ENCODE data around the gene PROSER3. TPM values are rescaled to one million over a fixed set of nuclear protein-coding genes. Genes with fewer than 3 reads are reported as not detected.
"Not testable (repeated sequence)": the region's sequence is repeated elsewhere in the genome, so short reads cannot be mapped to it uniquely, and the experiment has no call there.

The PROSER3 gene
- total RNA-seq, 3 donors from 2014 or later (not counting 1 experiment from before 2014, with no cell fraction given) = 33.1 to 40.2 (median 35.9) TPM

- DNase-seq = no peak
- intact Hi-C loops (cut with micrococcal nuclease) = no loop called here
- Mint-ChIP-seq H3K9me3 (no peaks in the 10 kb centered on the region), H3K27me3 (ENCODE audit: low read depth in 2 of 2) (no peaks in the 10 kb centered on the region), H3K4me1 (no peaks in the 10 kb centered on the region), H3K36me3 (no peaks in the 10 kb centered on the region), H3K27ac (no peak overlapping the region), H3K4me3 (no peak overlapping the region)
- WGBS (ENCODE audit: insufficient coverage) = 74% methylated on average over 34 of the region's 34 CpGs
- TF ChIP-seq CTCF (IDR thresholded peaks at IDR 0.05) = no peak
- Histone ChIP-seq H3K27ac (ENCODE audit: low read length) (no peak overlapping the region), H3K4me1 (ENCODE audit: control insufficient read depth, insufficient read depth, low read length) (no peaks in the 10 kb centered on the region), H3K4me3 (ENCODE audit: low read length) (no peak overlapping the region), H3K27me3 (ENCODE audit: control insufficient read depth, insufficient read depth, low read length) (no peaks in the 10 kb centered on the region), H3K9me3 (ENCODE audit: control insufficient read depth, insufficient read depth, low read length) (no peaks in the 10 kb centered on the region), H3K36me3 (ENCODE audit: control insufficient read depth, insufficient read depth, low read length) (peaks cover 16% of the 10 kb centered on the region)
- ATAC-seq = no peak
These were observed 9.5 kb downstream of the PROSER3 start for GRCh38 chr19:35767288-35768081.

DNA sequence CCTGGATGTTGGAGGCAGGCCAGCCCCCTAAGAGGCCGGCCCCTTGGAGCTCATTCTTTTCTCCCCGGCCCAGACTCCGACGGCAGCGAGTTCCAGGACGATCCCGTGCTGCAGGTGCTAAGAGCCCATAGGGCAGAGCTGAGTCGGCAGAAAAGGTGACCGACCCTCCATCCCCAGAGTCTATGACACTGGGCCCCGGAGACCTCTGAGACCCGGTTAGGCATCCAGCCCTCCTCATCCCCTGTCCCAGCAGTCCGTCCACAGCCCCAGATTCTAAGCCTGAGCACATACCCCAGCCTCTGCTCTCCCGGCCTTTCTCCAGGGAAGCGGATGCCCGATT lies 10.1 kb downstream of the PROSER3 start:
- intact Hi-C loops (cut with micrococcal nuclease) = no loop called here
- H3K27me3 Mint-ChIP-seq (ENCODE audit: low read depth in 2 of 2) = no peaks in the 10 kb centered on the region
- no peak overlapping the region for H3K4me3 ChIP-seq (ENCODE audit: low read length)
- no peak overlapping the region for H3K27ac Mint-ChIP-seq
- DNase-seq (no peak), ATAC-seq (no peak)
- no peaks in the 10 kb centered on the region for H3K36me3 Mint-ChIP-seq
- H3K4me1 Mint-ChIP-seq = no peaks in the 10 kb centered on the region
- no peaks in the 10 kb centered on the region for H3K9me3 Mint-ChIP-seq
- H3K4me3 Mint-ChIP-seq = no peak overlapping the region
- no peak overlapping the region for H3K27ac ChIP-seq (ENCODE audit: low read length)
- no peaks in the 10 kb centered on the region for H3K4me1 ChIP-seq (ENCODE audit: control insufficient read depth, insufficient read depth, low read length)
- no peaks in the 10 kb centered on the region for H3K27me3 ChIP-seq (ENCODE audit: control insufficient read depth, insufficient read depth, low read length)
- TF ChIP-seq CTCF (IDR thresholded peaks at IDR 0.05) = no peak
- no peaks in the 10 kb centered on the region for H3K9me3 ChIP-seq (ENCODE audit: control insufficient read depth, insufficient read depth, low read length)
- peaks cover 16% of the 10 kb centered on the region for H3K36me3 ChIP-seq (ENCODE audit: control insufficient read depth, insufficient read depth, low read length)
- WGBS (ENCODE audit: insufficient coverage) = 91% methylated on average over 15 of the region's 15 CpGs

DNA sequence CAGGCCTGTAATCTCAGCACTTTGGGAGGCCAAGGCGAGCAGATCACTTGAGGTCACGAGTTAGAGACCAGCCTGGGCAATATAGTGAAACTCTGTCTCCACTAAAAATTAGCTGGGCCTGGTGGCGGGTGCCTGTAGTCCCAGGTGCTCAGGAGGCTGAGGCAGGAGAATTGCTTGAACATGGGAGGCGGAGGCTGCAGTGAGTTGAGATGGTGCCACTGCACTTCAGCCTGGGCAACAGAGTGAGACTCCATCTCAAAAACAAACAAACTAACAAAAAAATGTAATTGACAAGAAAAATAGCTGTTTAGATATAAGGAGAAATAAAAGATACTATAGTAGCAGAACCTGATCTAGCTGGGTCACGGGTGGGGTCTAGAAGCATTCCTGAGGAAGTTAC lies 14.4 kb downstream of the PROSER3 start:
- H3K4me3 Mint-ChIP-seq; H3K27ac ChIP-seq (ENCODE audit: low read length); ATAC-seq; H3K4me3 ChIP-seq (ENCODE audit: low read length); H3K27me3 Mint-ChIP-seq (ENCODE audit: low read depth in 2 of 2); H3K9me3 ChIP-seq (ENCODE audit: control insufficient read depth, insufficient read depth, low read length); H3K36me3 Mint-ChIP-seq; intact Hi-C loops (cut with micrococcal nuclease); H3K9me3 Mint-ChIP-seq; H3K36me3 ChIP-seq (ENCODE audit: control insufficient read depth, insufficient read depth, low read length); H3K27me3 ChIP-seq (ENCODE audit: control insufficient read depth, insufficient read depth, low read length); H3K27ac Mint-ChIP-seq; DNase-seq: not testable (repeated sequence)
- H3K4me1 Mint-ChIP-seq = peaks cover 18 to 27% of the 10 kb centered on the region in 2 donors
- WGBS (ENCODE audit: insufficient coverage) = 94% methylated on average over 5 of the region's 5 CpGs
- peaks cover 16% of the 10 kb centered on the region for H3K4me1 ChIP-seq (ENCODE audit: control insufficient read depth, insufficient read depth, low read length)

DNA sequence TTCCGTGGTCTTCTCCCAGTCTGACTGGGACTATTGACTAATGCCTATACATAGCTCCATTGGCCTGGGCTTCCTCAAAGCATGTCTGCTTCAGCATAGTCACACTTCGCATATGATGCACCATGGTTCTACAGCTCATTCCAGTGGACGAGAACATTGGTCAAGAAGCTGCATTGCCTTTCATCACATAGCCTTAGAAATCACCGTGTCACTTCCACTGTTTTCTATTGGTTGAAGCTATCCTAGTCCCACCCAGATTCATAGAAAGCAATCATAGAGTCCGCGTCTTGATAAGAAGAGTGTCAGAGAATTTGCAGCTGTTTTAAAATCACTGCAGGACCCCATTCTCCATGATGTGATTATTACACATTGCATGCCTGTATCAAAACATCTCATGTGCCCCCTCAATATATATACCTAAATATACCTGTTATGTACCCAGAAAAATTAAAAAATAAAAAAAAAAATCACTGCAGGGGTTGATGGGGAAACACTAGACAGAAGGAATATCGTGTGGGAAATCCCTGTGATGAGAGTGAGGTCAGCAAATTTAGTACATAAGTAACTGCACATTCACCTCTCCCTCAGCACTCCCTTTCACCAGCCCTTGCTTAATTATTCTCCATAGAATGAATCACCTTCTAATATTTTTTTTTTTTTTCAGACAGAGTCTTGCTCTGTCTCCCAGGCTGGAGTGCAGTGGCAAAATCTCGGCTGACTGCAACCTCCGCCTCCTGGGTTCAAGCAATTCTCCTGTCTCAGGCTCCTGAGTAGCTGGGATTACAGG lies 15.2 kb downstream of the PROSER3 start:
- no peak overlapping the region for H3K4me3 Mint-ChIP-seq
- no peak for TF ChIP-seq CTCF (IDR thresholded peaks at IDR 0.05)
- H3K4me1 Mint-ChIP-seq = peaks cover 18 to 27% of the 10 kb centered on the region in 2 donors
- no peaks in the 10 kb centered on the region for H3K27me3 ChIP-seq (ENCODE audit: control insufficient read depth, insufficient read depth, low read length)
- no peaks in the 10 kb centered on the region for H3K9me3 ChIP-seq (ENCODE audit: control insufficient read depth, insufficient read depth, low read length)
- no peak overlapping the region for H3K4me3 ChIP-seq (ENCODE audit: low read length)
- intact Hi-C loops (cut with micrococcal nuclease) = no loop called here
- H3K4me1 ChIP-seq (ENCODE audit: control insufficient read depth, insufficient read depth, low read length) = peaks cover 16% of the 10 kb centered on the region
- peaks cover 2% of the 10 kb centered on the region for H3K36me3 ChIP-seq (ENCODE audit: control insufficient read depth, insufficient read depth, low read length)
- no peaks in the 10 kb centered on the region for H3K36me3 Mint-ChIP-seq
- DNase-seq = no peak
- no peak overlapping the region for H3K27ac ChIP-seq (ENCODE audit: low read length)
- no peak for ATAC-seq
- H3K9me3 Mint-ChIP-seq = no peaks in the 10 kb centered on the region
- H3K27ac Mint-ChIP-seq = no peak overlapping the region
- 89% methylated on average over 8 of the region's 9 CpGs for WGBS (ENCODE audit: insufficient coverage)
- no peaks in the 10 kb centered on the region for H3K27me3 Mint-ChIP-seq (ENCODE audit: low read depth in 2 of 2)

Data from natural killer cell (primary cell).